GM10266 (cell line): ENCODE results near the gene TC2N.
"Not testable (repeated sequence)": the region's sequence is repeated elsewhere in the genome, so short reads cannot be mapped to it uniquely, and the experiment has no call there.

Source experiments
- DNase-seq: peaks from one replicate; pipeline ENCODE4 v3.0.0; 2012; ENCODE audit errors: extremely low spot score
- CTCF ChIP-seq: IDR thresholded peaks from 2 replicates; pipeline ENCODE4 v1.5.1; 2012; ENCODE audit warnings: mild to moderate bottlenecking, low read depth; ENCODE audit not compliant: control insufficient read depth, insufficient read depth; ENCODE audit errors: missing control alignments

TC2N gene

GRCh38 chr14:91857614-91858013 lies 9.7 kb downstream of the TC2N start:
- DNase-seq, result no peak
- TF ChIP-seq CTCF, result no peak

GRCh38 chr14:91854327-91854934 lies 12.9 kb downstream of the TC2N start:
- DNase-seq, result no peak
- TF ChIP-seq CTCF, result no peak

DNA sequence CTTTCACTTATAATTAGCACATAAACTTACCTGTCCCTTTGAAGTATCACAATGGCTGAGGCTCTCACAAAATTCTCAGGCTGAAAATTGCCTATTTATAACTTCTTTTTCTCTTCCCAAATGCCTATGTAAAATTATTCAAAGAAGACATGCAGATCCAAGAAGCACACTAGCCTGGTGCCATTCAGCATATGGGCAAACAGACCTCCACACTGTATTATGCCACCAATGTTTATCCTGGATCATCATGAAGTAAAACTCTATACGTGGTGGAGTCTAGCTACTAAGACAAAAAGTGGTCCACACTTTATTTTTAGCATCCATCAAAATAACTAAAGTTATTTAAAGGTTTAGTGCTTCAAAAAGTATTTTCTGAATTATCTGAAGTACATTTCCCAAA lies 15.8 kb downstream of the TC2N start:
- no peak for DNase-seq
- no peak for TF ChIP-seq CTCF

DNA sequence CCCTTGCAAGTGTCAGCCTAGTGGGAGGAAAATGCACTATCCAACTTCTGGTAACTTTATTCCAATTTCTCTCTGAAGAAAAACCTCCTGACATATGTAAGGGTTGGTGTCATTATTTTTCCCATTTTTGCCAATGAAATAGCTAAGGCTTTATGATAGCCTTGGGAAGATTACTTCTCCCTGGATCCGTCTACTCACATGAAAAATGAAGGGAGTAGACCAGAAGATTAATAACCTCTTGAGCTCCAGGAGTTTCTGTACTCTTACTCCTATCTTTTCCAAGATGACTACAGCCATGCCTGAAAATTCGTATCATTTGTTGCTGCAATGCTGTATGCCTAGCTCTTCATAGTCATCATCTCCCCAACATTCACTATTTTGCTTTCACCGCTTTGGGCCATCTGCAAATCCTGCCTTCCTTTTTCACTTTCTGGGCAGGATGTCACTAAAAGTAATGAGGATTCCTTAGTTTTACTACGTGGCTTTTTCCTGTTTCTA lies 18.8 kb downstream of the TC2N start:
- no peak for TF ChIP-seq CTCF
- DNase-seq, result no peak

DNA sequence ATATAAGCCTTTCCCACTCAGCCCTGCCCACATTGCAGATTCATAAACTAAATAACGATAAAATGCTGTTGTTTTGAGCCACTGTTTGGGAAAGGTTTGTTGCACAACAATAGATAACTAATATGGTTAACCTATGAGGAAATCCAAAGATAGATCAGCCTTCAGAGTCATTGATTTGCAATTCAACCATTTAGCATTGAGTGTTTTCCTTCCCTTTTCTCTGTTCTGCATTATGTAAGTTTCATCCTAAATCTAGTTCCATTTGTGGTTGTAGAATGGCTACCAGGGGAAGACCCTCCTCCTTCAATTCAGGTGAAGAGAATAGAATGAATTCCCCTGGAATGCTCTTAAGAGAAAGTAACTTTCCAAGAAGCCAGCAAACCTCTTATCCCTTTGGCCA lies 19.6 kb downstream of the TC2N start:
- no peak for TF ChIP-seq CTCF
- DNase-seq, result no peak

DNA sequence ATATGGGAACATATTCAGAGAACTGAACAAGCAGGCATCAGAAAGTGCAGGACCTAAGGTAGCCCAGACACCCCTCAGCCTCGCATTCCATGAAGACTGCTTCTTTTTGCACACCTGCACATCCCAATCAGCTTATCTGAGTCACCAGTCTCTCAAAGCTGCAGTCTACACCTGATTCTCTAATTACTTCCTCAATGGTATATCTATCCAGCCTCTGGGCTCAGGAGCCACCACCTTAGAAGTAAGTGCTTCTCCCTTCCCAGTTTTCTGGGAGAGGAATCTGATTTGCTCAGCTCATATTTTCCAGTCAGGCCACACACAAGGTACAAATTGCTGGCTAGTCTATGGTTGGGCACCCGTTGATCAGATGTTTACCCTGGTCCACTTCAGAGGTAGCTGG lies 21.7 kb downstream of the TC2N start:
- DNase-seq, result no peak
- no peak for TF ChIP-seq CTCF

DNA sequence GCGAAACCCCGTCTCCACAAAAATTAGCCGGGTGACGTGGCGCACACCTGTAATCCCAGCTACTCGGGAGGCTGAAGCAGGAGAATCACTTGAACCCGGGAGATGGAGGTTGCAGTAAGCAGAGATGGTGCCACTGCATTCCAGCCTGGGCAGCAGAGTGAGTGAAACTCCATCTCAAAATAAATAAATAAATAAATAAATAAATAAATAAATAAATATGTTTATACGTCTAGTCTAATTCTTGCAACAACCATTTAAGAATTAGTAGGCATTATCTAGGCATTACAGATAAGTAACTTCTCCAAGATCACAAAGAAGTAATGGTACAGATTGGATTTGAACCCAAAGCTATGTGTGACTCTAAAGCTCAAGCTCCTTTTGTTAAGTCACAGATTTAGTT lies 22.3 kb downstream of the TC2N start:
- DNase-seq, result not testable (repeated sequence)

GRCh38 chr14:91844029-91844428 lies 23.3 kb downstream of the TC2N start:
- no peak for TF ChIP-seq CTCF

More at GRCh38 chr14:91844029-91844428, 23.3 kb downstream of the TC2N start:
- DNase-seq, result no peak
